Measurements from ENCODE around the gene PLEKHO2.
A peak's percentile ranks its signal among the peaks of the same experiment; 100 is the strongest.
"Not testable (repeated sequence)": the region's sequence is repeated elsewhere in the genome, so short reads cannot be mapped to it uniquely, and the experiment has no call there.

Gene PLEKHO2, protein sequence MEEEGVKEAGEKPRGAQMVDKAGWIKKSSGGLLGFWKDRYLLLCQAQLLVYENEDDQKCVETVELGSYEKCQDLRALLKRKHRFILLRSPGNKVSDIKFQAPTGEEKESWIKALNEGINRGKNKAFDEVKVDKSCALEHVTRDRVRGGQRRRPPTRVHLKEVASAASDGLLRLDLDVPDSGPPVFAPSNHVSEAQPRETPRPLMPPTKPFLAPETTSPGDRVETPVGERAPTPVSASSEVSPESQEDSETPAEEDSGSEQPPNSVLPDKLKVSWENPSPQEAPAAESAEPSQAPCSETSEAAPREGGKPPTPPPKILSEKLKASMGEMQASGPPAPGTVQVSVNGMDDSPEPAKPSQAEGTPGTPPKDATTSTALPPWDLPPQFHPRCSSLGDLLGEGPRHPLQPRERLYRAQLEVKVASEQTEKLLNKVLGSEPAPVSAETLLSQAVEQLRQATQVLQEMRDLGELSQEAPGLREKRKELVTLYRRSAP
- 24.6 to 29.4 reads per million in 2 donors for total RNA-seq

DNA sequence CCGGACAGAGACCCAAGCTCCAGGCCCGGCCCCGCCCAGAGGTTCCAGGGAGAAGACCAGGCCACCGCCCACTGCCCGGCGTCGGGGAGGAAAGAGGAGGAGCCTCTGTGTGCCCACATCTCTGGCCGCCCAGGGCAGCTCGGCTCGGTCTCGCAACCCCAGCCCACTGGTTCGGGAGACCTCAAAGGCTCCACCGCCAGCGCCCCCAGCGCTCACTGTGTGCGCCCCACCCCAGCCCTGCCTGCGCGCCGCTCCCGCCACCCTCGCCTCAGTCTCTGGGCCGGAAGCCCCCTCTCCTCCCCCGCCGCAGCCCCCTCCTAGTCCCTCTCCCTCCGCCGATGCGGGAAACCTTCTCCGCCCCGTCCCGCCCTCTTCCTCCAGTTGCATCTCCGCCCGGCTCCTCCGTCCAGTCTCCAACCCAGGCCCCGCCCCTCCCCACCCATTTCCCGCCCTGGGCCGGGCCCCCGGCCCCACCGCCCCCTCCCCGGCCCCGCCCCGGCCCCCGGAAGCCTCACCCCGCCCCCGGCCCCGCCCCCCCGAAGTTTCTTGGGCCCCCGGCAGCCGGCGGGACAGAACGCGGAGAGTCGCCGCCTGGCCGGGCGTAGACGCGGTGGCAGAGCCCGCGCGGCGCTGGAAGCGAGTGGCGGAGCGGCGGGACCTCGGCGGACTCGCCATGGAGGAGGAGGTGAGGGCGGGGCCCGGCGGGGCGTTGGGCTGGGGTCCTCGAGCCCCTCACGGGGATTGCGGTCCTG, at the start of gene PLEKHO2:
PLEKHO2 (plus strand) TSS at position 572 of the 752 bp plus-strand sequence; CDS start at position 674, 102 bp downstream.
- peak; percentile 75 to 96 (median 88) for DNase-seq

DNA sequence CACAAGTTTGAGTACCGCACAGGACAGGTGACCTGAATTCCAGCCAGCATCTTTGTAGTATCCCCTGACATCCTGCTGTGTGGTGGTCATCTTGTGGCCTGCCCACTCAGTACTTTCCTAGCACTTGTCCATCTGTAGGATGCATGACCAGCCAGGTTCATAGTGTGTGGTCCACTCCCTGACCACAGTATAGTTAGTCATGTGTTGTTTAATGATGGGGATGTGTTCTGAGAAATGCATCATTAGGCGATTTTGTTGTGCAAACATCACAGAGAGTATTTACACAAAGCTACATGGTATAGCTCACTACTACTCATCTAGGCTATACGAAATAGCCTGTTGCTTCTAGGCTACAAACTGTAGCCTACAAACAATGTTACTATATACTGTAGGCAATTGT, 49.4 kb upstream of the PLEKHO2 start:
- no peak for DNase-seq

DNA sequence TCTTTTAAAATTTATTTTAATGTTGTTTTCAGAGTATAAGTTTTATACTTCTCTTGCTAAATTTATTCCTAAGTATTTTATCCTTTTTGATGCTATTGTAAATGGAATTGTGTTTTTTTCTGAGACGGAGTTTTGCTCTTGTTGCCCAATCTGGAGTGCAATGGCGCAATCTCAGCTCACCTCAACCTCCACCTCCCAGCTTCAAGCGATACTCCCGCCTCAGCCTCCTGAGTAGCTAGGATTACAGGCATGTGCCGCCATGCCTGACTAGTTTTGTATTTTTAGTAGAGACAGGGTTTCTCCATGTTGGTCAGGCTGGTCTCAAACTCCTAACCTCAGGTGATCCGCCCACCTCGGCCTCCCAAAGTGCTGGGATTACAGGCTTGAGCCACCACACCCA, 46.4 kb upstream of the PLEKHO2 start:
- DNase-seq: not testable (repeated sequence)

DNA sequence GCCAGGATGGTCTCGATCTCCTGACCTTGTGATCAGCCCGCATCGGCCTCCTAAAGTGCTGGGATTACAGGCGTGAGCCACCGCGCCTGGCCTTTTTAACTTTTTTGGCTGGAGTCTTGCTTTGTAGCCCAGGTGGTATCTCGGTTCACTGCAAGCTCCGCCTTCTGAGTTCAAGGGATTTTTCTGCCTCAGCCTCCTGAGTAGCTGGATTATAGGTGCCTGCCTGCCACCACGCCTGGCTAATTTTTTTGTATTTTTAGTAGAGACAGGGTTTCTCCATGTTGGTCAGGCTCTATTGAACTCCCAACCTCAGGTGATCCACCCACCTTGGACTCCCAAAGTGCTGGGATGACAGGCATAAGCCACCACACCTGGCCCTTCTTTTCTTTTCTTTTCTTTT, 45.8 kb upstream of the PLEKHO2 start:
- DNase-seq: not testable (repeated sequence)

DNA sequence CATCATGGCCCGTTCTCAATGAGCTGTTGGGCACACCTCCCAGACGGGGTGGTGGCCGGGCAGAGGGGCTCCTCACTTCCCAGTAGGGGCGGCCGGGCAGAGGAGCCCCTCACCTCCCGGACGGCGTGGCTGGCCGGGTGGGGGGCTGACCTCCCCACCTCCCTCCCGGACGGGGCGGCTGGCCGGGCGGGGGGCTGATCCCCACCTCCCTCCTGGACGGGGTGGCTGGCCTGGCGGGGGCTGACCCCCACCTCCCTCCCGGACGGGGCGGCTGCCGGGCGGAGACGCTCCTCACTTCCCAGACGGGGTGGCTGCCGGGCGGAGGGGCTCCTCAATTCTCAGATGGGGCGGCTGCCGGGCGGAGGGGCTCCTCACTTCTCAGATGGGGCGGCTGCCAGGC, 42.8 kb upstream of the PLEKHO2 start:
- DNase-seq: not testable (repeated sequence)

DNA sequence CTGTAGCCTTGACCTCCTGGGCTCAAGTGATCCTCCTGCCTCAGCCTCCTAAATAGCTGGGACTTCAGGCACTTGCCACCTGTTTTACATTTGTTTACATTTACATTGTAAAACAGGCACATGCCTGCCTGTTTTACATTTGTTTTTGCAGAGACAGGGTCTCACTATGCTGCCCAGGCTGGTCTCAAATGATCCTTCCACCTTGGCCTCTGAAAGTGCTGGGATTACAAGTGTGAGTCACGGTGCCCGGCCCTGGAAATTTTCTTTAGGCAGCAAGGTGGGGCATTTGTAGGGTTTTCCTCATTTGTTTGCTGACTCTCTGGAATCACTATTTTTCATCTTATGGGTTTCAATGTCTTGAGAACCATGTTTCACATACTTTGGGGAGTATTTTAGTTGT, 41.2 kb upstream of the PLEKHO2 start:
- DNase-seq: no peak

DNA sequence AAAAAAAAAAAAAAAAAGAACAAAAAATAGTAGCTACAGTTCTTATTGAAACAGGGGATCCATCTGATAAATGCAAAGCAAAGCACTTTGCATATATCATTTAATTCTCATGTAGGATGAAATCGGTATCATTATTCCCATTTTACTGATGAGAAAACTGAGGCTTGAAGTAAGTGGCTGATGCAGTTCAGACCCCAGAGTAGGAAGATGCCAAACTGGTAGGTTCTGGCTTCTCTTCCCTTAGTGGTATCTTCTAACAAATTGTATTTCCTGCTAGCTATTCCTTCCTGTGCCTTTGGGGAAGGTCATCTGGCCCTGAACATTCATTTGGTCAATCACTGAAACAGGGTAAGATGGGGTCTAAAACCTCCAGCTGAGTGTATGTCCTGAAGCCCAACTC, 38.2 kb upstream of the PLEKHO2 start:
- DNase-seq: no peak

DNA sequence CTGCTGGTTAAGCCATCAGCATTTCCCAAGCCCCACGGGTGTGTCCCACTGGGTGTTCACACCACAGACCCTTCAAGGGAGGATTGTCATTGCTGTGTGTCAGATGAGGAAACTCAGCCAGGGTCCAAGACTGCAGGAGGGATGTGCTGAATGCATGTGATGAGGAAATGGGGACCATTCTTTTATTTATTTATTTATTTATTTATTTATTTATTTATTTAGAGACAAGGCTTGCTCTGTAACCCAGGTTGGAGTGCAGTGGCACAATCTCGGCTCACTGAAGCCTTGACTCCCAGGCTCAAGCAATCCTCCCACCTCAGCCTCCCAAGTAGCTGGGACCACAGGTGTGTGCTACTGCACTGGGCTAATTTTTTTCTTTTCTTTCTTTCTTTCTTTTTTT, 37.1 kb upstream of the PLEKHO2 start:
- DNase-seq: no peak

DNA sequence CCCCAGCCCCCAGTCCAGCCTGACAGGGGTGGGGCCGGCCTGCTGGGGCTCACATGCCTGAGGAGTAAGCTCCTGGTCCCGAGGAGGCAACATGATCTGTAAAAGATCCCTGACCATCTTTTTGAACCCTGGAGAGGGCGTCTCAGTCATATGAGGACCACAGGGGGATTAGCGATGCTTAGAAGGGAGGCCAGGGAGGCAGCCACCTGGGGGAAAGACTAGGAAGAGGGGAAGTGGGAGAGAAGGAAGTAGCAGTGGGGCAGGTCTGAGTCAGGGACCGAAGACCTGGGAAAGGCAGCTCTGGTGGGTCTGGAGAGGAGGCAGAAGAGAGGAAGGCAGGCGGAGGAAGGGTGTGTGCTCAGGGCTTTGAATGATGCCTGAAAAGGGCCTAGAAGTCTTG, 35.2 kb upstream of the PLEKHO2 start:
- DNase-seq: no peak

DNA sequence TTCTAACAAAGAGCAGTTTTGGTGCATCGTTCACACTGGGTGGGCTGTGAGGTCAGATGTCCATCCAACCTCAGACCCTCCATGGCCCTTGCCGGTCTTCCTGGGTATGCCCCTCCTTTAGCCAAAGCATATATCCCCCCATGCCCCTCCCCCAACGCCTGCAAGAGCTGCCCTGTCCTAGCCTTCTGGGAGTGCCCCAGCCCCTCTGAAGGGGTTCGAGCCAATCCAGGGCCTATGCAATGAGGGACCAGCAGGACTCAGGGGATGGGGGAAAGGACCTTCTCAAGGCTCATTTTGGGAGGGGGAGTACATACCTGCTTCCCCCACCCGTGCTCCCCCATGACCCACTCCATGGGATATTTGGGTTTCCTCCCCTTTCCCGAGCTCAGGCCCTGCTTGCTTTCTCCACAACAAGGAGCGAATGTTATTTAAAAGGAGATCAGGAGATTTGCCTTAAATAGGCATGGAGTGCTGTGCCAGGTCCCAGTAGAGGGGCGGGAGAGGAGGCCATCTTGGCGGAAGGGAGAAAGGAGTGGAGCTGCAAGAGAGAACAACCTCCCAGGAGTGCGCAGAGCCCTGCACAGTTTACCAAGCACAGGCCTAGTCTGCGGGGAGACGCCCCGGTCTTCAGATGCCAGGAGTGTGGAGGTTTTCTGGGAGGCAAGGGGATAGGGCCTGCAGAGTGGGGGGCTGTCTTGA, 34.5 kb upstream of the PLEKHO2 start:
- DNase-seq: no peak

DNA sequence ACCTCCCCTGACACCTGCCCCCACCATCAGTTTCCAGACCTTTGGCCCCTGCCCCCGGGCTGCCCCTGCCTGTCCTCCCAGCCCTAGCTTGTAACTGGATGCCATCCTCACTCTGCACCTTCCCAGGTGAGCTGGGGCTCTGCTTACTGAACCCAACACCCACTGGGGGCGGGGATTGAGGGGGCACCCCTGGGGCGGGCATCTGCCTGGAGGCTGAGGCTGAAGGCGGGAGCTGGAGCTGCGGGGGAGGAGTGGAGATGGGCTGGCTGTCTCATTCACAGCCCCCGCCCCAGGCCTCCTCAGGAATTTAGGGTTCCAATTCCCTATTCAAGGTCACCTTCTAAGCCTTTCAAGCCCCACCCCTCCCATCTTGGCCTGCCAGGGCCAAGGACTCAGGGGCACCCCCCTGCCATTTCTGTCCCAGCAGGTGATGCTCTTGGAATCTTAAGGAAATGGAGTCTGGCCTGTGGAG, 33.9 kb upstream of the PLEKHO2 start:
- no peak for DNase-seq

DNA sequence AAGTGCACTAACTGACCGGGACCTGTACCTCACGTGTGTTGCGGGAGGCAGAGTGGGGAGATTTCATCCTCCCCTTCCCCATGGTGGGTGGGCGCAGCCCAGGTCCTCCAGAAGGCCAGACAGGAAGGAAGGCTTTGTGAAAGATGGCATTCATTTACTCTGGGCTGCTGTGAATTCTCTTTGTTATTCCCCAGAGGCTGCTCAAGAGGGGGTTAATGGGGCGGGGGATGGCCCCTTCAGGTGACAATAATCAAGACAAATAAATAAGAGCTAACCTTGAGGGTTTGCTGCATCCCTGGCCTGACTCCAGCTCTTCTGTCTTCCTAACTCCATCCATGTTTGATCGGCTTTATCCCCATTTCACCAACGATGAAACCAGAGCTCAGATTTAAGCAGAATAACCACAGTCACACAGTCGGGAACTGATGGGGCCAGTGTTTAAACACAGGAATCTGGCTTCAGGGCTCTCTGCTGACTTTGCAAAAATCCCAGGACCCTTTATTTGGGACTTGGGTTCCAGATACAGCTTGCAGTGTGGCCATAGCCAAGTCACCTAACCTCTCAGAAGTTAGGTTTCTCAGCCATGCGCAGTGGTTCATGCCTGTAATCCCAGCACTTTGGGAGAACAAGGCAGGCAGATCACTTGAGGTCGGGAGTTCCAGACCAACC, 32.8 kb upstream of the PLEKHO2 start:
- no peak for DNase-seq

DNA sequence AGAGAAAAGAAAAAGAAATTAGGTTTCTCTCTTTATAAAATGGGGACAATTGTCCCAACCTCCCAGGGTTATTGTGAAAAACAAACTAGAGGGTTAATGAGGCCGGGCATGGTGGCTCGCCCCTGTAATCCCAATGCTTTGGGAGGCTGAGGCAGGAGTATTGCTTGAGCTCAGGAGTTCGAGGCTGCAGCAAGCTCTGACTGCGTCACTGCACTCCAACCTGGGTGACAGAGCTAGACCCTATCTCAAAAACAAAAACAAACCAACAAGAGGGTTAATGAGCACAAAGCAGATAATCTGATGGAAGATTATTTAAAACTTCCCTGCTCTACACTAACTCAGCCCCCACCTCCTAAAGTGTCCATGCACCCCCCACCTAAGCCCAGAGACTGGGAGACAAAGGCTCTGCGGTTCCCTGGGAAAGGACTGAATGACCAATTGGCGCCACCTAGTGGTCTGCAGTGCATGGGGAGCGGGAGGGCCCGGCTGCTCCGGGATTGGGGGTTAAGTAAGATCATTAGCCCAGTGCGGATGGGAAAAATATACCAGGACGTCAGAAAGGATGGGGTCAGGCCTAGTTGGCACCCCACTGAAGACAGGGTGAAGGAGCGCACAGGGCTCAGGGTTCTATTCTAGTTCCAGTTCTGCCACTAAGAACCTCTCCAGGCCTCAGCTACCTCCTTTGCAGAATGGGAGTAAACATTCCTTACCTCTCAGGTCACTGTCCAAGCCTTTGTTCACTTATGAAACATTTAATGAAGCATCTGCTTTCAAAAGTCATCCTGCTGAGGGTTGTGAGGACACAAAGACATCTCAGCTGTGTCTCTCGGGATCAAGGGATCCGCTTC, 31.8 kb upstream of the PLEKHO2 start:
- DNase-seq: peak; percentile 36 to 57 (median 51)

DNA sequence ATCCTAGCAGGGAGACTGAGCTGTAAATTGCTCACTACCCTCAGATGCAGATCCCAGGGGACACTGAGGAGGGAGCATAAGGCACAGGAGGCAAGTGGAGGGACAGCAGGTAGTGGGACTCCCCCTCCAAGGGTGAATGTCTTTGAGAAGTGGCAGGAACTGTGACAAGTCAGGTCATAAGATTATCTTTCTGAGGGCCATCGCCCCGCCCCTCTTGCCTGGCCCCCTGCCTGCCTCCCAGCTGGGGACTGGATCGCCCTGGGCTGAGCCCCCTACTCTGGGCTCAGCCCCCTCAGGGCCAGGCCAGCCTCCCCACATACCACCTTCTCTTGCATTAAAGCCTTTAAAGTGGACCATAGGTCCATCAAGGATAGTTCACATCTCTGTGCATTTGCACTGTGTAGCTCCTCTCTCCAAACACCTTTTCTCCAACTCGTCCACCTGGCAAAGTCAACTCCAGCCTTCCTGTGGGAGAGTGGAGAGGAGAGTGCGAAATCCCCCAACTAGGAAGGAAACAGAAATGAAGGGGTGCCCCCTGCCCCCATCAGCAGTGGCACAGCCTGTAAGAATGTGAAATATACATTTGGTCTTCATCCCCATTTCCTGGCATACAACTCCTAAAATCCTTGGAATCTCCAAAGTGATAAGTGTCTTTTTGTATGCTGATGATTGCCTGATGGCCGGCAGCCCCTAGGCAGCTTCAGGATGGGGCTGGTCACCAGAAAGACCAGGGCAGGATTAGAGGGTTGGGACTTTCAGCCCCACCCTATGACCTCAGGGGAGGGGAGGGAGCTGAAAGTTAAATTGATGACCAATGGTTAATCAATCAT, 31.0 kb upstream of the PLEKHO2 start:
- DNase-seq: no peak

DNA sequence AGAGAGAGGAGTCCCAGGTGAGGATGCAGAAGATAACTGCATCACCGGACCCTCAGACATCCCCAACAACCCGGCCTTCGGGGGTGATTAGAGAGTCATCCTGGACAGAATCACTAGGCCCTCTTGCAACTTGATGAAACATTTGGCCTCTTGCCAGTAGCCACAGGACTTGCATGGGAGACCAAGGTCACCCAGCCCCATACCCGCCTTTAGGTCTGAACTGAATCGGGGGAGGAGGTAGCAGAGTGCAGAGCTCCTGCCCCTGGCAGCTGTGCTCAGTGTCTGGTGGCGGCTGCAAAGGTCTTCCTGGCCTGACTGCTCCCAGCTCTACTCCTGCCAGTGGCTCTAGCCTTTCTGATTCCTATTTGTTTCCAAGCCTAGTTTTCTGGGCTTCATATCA, 28.6 kb upstream of the PLEKHO2 start:
- no peak for DNase-seq

DNA sequence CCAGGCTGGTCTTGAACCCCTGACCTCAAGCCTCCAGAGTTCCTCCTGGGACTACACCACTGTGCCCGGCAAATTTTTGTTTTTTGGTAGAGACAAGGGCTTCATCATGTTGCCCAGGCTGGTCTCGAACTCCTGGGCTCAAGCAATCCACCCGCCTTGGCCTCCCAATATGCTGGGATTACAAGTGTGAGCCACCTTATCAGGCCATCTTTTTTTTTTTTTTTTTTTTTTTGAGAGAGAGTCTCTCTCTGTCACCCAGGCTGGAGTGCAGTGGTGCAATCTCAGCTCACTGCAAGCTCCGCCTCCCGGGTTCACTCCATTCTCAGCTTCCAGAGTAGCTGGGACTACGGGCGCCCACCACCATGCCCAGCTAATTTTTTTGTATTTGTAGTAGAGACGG, 27.4 kb upstream of the PLEKHO2 start:
- DNase-seq: not testable (repeated sequence)

DNA sequence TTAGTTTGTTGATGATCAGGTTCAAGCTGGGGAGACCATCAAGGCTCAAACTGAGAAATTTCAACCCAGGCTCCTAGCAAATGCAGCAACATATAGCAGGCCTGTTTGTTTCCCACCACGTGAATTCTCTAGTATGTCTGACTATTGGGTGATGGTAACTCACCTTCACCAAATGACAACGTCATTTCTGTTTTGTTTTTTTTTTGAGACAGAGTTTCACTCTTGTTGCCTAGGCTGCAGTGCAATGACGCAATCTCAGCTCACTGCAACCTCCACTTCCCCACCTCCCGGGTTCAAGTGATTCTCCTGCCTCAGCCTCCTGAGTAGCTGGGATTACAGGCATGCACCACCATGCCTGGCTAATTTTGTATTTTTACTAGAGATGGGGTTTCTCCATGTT, 26.8 kb upstream of the PLEKHO2 start:
- peak in 1 of 5 experiments; percentile 46 for DNase-seq

DNA sequence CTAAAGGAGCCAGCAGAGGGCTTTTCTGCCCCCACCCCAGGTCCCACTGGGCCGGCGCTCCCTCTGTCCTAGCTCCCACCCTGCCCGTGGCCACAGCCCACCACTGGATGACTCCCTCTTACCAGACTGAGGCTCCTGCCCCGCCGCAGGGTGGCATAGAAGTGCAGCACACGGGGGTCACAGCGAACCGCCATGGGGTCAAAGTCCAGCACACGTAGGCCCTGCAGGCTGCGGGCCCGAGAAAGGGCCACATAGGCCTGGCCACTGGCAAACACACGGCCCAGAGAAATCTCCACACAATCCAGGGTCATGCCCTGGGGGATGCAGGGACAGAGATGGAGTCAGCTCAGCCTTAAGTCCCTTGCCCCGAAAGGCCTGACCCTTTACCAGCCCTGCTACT, 25.3 kb upstream of the PLEKHO2 start:
- DNase-seq: no peak

DNA sequence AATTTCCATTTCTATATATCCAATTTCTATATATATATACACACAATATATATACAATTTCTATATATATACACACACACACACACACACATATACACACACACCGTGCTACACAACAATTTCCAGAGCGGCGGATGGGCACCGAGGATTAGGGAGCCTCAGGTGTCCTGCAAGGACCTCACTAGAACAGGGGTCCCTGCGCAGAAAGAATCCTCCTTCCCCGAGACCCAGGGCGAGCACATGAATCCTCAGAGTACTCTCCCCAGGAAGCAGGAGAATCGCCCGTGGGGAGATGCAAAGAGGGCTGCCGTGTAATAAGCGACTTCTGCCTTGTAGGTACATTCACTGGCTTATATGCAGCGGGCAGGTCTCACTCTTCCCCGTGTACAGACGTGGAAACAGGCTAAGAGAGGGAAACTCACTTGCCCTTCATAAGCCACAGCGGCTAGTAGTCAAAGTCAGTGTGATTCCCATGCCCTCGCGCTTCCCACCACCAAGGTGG, 16.7 kb upstream of the PLEKHO2 start:
- DNase-seq: no peak

All from T-helper 2 cell (primary cell).